Measurements from ENCODE around the gene COQ6.
"Not testable (repeated sequence)": the region's sequence is repeated elsewhere in the genome, so short reads cannot be mapped to it uniquely, and the experiment has no call there.

Gene COQ6

GRCh38 chr14:73949752-73950734 is at the start of gene COQ6, which contains the start of gene FAM161B:
Gene COQ6, plus strand, starts transcription at chr14:73950302. Its CDS starts 31 bp downstream, at chr14:73950333.
Gene FAM161B, minus strand, starts transcription at chr14:73950094. Its CDS starts 68 bp downstream, at chr14:73950026.
- DNase-seq = peak; percentile 94

- no peak for DNase-seq
These were observed 47.1 kb upstream of the COQ6 start for GRCh38 chr14:73903028-73903427.

GRCh38 chr14:73909681-73910080 is 40.4 kb upstream of the COQ6 start:
- DNase-seq = no peak

GRCh38 chr14:73913256-73913655 is 36.8 kb upstream of the COQ6 start:
- no peak for DNase-seq

- no peak for DNase-seq
These were observed 33.8 kb upstream of the COQ6 start for GRCh38 chr14:73916324-73916723.

GRCh38 chr14:73919457-73919856 is 30.6 kb upstream of the COQ6 start:
- DNase-seq = not testable (repeated sequence)

- DNase-seq = no peak
These were observed 25.8 kb upstream of the COQ6 start for GRCh38 chr14:73924337-73924736.

GRCh38 chr14:73935666-73936065 is 14.4 kb upstream of the COQ6 start:
- DNase-seq = no peak

- no peak for DNase-seq
These were observed 13.6 kb upstream of the COQ6 start for GRCh38 chr14:73936548-73936947.

GRCh38 chr14:73937012-73937411 is 13.1 kb upstream of the COQ6 start:
- no peak for DNase-seq

GRCh38 chr14:73942180-73942579 is 7.9 kb upstream of the COQ6 start:
- no peak for DNase-seq

GRCh38 chr14:73943083-73943482 is 7.0 kb upstream of the COQ6 start:
- DNase-seq = no peak

GRCh38 chr14:73944432-73945158 is 5.5 kb upstream of the COQ6 start:
- no peak for DNase-seq

GRCh38 chr14:73945159-73945670 is 4.9 kb upstream of the COQ6 start:
- DNase-seq = no peak

- DNase-seq = no peak
These were observed 3.6 kb downstream of the COQ6 start for GRCh38 chr14:73953731-73954130.

GRCh38 chr14:73955674-73956073 is 5.6 kb downstream of the COQ6 start:
- DNase-seq = no peak

GRCh38 chr14:73958591-73958990 is 8.5 kb downstream of the COQ6 start:
- DNase-seq = no peak

- no peak for DNase-seq
These were observed 11.1 kb downstream of the COQ6 start for GRCh38 chr14:73961192-73961591.

- DNase-seq = no peak
These were observed 15.1 kb downstream of the COQ6 start for GRCh38 chr14:73965216-73965615.

GRCh38 chr14:73968885-73969284 is 18.8 kb downstream of the COQ6 start:
- DNase-seq = no peak

- DNase-seq = no peak
These were observed 23.4 kb downstream of the COQ6 start for GRCh38 chr14:73973497-73973896.

- no peak for DNase-seq
These were observed 26.0 kb downstream of the COQ6 start for GRCh38 chr14:73976125-73976524.

GRCh38 chr14:73977896-73978295 is 27.8 kb downstream of the COQ6 start:
- no peak for DNase-seq

- DNase-seq = no peak
These were observed 38.0 kb downstream of the COQ6 start for GRCh38 chr14:73988065-73988464.

Data from CD4-positive, alpha-beta T cell treated with Interleukin-4 for 4 hours (primary cell).